NCI-H2107 (cell line): ENCODE results near the gene RNF112.

Experiments
- DNase-seq: peaks from one replicate; lab custom pipeline; 2025; lab: John Stamatoyannopoulos, UW

The RNF112 gene

GRCh38 chr17:19387921-19388521 lies 23.0 kb upstream of the RNF112 start:
- no peak for DNase-seq

- no peak for DNase-seq
These were observed 21.9 kb upstream of the RNF112 start for GRCh38 chr17:19388791-19389785.

DNA sequence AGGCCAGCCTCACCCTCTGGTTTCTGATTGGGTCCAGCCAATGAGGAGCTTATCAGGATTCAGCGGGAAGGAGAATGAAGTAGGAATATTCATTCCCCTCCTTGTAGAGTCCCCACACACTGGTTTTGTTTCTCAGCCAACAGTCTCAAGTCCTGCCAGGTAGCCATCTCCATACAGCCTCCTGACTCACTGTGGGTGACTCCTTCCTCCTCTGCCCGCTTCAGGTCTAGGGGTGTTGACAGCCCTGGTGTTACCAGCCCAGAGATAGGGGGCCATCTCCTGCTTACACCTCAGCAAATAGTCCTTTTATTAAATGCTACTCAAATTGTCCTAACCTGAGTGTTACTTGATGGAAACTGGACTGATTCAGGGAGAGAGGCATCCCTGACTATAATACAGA lies 20.1 kb upstream of the RNF112 start:
- DNase-seq = no peak

GRCh38 chr17:19391432-19391831 lies 19.6 kb upstream of the RNF112 start:
- no peak for DNase-seq

DNA sequence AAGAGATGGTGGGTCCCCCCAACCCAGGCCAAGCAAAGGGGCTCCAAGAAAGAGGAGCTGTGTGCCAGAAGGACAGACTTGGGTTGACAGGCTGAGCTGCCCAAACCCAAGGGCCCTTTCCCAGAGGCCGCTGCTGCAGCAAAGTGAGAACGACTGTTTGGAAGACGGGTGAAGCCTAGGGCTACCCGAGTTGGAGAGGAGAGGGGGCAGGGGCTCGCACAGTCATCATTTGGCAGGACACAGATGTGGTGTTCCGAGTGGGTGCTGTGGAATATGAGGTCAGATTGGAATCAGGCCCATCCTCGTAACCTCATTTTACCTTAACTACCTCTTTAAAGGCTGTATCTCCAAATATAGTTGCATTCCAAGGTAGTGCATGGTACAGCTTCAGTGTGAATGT lies 18.7 kb upstream of the RNF112 start:
- DNase-seq = no peak

GRCh38 chr17:19397556-19398041 lies 13.4 kb upstream of the RNF112 start:
- DNase-seq = no peak

DNA sequence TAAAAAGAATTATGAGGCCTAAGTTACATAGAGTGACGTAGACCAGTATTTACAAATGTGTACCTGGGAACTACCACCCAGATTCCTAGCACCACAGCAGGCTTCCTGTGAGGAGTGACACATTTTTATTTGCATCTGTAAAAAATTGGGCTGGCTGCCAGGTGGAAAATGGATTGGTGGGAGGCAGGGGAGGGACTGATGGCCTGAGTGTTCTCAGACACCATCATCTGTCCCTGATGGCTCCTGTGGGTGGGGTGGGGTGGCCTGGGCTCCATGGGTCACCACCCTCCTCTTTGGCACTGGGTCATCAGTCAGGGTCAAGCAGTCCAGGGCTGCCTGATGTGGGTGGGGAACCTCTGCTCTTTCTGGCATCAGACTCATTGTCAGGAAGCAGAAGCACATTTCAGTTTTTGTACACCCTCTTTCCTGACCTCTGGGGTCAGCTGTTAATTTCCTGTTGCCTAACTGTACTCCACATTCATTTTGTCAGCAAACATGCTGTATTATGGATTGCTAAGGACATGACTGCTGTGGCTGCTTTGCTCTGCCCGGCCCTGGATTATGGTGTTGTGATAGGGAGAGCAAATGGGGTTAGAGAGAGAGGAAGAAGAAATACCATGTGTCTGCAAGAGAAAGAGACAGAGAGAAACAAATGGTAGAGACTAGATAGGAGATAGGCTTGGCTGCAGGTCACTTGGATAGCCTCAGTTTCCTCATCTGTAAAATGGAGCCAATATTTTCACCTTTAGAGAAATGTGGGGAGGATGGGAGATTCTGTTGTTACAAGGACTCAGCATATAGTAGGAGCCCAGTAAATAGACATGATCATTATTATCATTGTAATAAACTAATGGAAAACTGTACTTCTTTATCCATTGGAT lies 12.5 kb upstream of the RNF112 start:
- no peak for DNase-seq

- no peak for DNase-seq
These were observed 11.1 kb upstream of the RNF112 start for GRCh38 chr17:19399750-19400450.

GRCh38 chr17:19401321-19402010 lies 9.6 kb upstream of the RNF112 start:
- DNase-seq = no peak

DNA sequence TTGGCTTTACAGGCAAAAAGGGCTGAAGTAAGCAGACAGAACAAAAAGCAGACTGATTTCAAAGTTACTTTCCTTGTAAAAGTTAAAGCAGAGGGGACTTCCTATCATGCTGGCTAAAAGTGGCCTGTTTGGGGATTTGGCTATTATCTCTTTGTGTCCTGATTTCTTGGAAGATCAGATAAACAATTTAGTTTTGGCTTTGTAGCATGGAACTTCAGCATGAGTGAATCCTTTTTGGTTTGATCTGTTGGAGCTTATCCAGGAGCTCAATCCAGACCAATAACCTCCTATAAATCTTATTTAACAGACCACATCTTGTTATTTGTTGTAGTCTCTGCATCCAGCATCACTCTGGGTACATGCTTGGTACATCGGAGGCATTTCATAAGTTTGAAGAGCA lies 8.9 kb upstream of the RNF112 start:
- no peak for DNase-seq

DNA sequence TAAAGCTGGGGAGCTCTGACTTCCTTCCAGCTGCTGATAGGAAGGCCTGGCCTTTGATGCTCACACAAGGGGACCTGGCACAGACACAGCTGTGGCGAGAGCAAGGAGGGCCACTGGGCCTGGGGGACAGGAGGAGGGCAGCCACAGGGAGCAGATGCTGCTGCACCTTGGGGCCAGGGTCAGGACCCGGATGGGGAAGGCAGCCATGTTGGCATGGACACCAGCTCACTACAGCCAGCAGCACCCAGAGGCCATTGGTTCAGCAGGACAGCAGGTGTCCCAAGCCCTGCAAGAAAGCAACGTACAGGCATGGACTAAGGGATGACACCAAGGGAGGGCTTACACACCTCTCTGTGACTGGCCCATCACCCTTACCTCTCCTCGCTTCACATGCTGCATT lies 8.0 kb upstream of the RNF112 start:
- no peak for DNase-seq

DNA sequence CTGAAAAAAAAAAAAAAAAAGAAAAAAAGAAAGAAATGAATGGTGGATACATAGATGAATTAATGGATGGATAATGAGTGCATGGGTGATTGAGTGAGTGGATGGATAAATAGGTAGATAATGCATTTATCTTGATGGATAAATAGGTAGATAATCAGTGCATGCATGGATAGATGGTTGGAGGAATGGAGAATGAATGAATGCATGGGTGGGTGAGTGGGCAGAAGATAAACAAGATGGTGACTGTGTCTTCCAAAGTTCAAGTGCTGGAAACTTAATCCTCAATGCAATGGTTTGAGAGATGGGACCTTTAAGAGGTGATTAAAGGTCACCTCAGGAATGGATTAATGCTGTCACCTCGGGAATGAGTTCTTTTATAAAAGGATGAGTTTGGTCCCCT lies 6.8 kb upstream of the RNF112 start:
- DNase-seq = no peak

- no peak for DNase-seq
These were observed 5.9 kb upstream of the RNF112 start for GRCh38 chr17:19405114-19405513.

GRCh38 chr17:19407601-19408345 lies 3.3 kb upstream of the RNF112 start:
- DNase-seq = no peak

GRCh38 chr17:19408346-19408710 lies 2.7 kb upstream of the RNF112 start:
- no peak for DNase-seq

DNA sequence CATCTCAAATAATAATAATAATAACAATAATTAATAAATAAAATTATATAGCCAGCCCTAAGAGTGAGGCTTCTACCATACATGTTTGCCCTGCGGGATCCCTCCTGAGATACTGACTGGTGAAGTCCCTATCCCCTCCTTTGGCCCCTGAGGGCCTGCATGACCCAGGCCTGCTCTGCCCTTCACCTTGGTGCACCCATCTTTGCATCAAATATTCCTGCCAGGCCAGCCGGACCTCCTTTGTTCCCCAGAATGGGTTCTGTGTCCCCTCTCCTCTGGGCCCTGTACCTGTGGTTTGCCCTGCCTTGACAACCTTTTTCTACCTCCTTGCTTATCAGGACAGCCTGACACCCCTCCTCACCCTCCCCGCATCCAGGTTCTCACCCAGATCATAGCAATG lies 2.0 kb upstream of the RNF112 start:
- no peak for DNase-seq

GRCh38 chr17:19409509-19409908 lies 1.5 kb upstream of the RNF112 start:
- DNase-seq = no peak

GRCh38 chr17:19410091-19410490 lies 941 bp upstream of the RNF112 start:
- no peak for DNase-seq

GRCh38 chr17:19411631-19412030 lies 599 bp downstream of the RNF112 start:
- no peak for DNase-seq

DNA sequence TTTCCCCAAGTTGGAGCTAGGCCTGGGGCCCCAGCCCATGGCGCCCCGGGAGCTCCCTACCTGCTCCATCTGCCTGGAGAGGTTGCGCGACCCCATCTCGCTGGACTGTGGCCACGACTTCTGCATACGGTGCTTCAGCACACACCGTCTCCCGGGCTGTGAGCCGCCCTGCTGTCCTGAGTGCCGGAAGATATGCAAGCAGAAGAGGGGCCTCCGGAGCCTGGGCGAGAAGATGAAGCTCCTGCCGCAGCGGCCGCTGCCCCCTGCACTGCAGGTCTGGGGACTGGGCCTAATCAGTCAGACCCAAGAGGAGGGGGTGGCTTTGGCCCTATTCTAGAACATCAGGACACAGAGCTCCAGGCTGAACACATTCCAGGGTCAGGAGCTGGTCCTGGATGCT lies 1.5 kb downstream of the RNF112 start:
- DNase-seq = no peak
